ENCODE data around the gene GFRA4. TPM values are rescaled to one million over a fixed set of nuclear protein-coding genes. Genes with fewer than 3 reads are reported as not detected.
"Not testable (repeated sequence)": the region's sequence is repeated elsewhere in the genome, so short reads cannot be mapped to it uniquely, and the experiment has no call there.

Gene GFRA4
- total RNA-seq, 1 donor from 2014 or later, result not detected

GRCh38 chr20:3616250-3616649, 46.9 kb downstream of the GFRA4 start:
- DNase-seq (ENCODE audit: low spot score), result no peak

DNA sequence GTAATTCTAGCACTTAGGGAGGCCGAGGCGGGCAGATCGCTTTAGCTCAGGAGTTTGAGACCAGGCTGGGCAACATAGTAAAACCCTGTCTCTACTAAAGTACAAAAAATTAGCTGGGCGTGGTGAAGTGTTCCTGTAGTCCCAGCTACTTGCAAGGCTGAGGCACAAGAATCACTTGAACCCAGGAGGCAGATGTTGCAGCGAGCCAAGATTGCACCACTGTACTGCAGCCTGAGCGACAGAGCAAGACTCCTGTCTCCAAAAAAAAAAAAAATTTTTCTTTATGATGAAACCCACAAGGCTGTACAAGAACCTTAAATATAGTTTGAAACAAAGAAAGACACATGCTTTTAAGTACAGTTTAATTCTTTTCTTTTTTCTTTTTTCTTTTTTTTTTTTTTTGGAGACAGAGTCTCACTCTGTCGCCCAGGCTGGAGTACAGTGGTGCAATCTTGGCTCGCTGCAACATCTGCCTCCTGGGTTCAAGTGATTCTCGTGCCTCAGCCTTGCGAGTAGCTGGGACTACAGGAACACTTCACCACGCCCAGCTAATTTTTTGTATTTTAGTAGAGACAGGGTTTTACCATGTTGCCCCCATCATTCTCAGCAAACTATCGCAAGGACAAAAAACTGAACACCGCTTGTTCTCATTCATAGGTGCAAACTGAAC, 47.9 kb downstream of the GFRA4 start:
- DNase-seq (ENCODE audit: low spot score), result not testable (repeated sequence)

DNA sequence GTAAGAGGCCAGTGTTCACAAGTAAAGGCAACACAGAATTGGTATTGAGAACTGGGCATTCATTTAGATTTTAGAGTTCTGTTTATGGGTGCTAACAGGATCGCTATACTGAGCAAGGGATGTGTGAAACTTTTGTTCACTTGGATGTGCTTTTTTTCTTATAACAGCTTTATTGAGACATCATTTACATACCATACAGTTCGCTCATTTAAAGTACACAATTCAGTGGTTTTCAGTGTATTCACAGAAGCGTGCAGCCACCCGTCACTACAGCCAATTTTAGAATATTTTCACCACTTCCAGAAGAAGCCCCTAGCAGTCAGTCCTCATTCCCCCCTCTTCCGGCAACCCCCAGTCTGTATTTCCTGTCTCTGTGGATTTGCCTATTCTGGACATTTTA, 48.7 kb downstream of the GFRA4 start:
- no peak for DNase-seq (ENCODE audit: low spot score)

DNA sequence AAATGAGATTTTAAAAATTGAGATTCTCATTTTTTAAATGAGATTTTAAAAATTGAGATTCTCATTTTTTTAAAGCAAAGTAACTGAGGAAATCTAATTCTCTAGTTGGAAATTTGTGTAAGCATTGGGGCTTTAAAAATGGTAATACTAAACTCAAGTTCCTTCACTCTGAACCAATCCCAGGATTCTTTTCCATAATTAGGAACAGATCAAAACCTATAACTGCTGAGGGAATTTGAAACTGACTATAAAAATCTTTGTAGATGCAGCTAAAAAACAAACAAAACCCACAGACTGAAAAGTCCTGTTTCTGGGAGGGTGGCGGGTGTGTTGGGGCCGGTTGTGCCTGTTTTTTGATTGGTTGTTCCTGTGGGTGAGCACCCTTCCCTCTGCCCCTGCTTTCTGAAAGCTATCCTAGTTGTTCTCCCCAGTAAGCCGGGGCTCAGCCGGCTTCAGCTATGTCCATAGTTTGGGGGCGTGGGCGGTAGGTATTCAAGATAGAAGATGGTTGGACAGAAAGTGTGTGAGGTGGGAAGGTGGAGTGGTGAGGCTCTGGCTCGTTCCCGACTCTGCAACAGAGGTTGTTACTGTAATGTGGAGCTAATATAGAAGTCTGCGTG, 49.3 kb downstream of the GFRA4 start:
- DNase-seq (ENCODE audit: low spot score), result no peak

- no peak for DNase-seq (ENCODE audit: low spot score)
Measured at GRCh38 chr20:3612795-3613572, 50.2 kb downstream of the GFRA4 start.

DNA sequence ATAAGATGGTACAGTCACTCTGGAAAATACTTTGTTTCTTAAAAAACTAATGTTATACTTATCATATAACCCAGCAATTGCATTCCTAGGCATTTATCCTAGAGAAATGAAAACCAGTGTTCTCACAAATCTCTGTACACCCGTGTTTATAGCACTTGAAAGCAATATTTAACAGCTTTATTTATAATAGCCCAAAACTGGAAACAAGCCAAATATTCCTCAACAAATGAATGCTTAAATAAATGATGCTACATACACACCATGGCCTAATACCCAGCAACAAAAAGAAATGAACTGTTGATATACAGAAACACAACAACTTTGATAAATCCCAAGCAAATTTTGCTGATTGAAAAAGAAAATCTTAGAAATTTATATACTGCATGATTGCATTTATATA, 51.3 kb downstream of the GFRA4 start:
- DNase-seq (ENCODE audit: low spot score), result no peak

Other genes with a start within 250 kb of the GFRA4 start
- 42.2 TPM for gene ATRN, start 192.4 kb downstream of the GFRA4 start, total RNA-seq
- 56.9 TPM for gene ADAM33, start 18.6 kb upstream of the GFRA4 start, total RNA-seq
- 9.5 TPM for gene SIGLEC1, start 49.2 kb upstream of the GFRA4 start, total RNA-seq
- 9.7 TPM for gene HSPA12B, start 69.3 kb upstream of the GFRA4 start, total RNA-seq
- gene ADISSP, start 104.4 kb upstream of the GFRA4 start, total RNA-seq, result 36.6 TPM
- 0.29 TPM for gene SPEF1, start 118.0 kb upstream of the GFRA4 start, total RNA-seq
- gene CENPB, start 123.3 kb upstream of the GFRA4 start, total RNA-seq, result 84.1 TPM
- 16.6 TPM for gene CDC25B, start 132.9 kb upstream of the GFRA4 start, total RNA-seq
- gene AP5S1, start 157.1 kb upstream of the GFRA4 start, total RNA-seq, result 13.6 TPM
- 49.2 TPM for gene MAVS, start 183.4 kb upstream of the GFRA4 start, total RNA-seq
- gene PANK2, start 226.0 kb upstream of the GFRA4 start, total RNA-seq, result 40.1 TPM